ENCODE results near the gene PBXIP1. TPM values are rescaled to one million over a fixed set of nuclear protein-coding genes. Genes with fewer than 3 reads are reported as not detected.

PBXIP1 gene
- polyA plus RNA-seq, 6 donors from 2014 or later = 36.2 to 77.3 (median 69.5) TPM

GRCh38 chr1:154973344-154974101 is 17.6 kb upstream of the PBXIP1 start:
- peak; percentile 20 to 24 for ATAC-seq (ENCODE audit: low read depth in 2 of 2)
- Mint-ChIP-seq H3K36me3 (no peaks in the 10 kb centered on the region), H3K27ac (peak overlapping the region in 3 of 6 donors; percentile 18 to 87 (median 21)), H3K27me3 (no peaks in the 10 kb centered on the region), H3K4me3 (peak overlapping the region in 1 of 8 donors; percentile 57), H3K9me3 (no peaks in the 10 kb centered on the region), H3K4me1 (peaks cover 16 to 40% (median 23%) of the 10 kb centered on the region in 3 donors)
- DNase-seq = peak; percentile 86

GRCh38 chr1:154972517-154973343 is 16.8 kb upstream of the PBXIP1 start:
- no peak for ATAC-seq (ENCODE audit: low read depth in 2 of 2)
- no peaks in the 10 kb centered on the region for H3K9me3 Mint-ChIP-seq
- no peaks in the 10 kb centered on the region for H3K27me3 Mint-ChIP-seq
- H3K4me1 Mint-ChIP-seq = peaks cover 13 to 43% (median 23%) of the 10 kb centered on the region in 3 donors
- peak overlapping the region in 4 of 6 donors; percentile 21 to 87 (median 72) for H3K27ac Mint-ChIP-seq
- no peak for DNase-seq
- no peaks in the 10 kb centered on the region for H3K36me3 Mint-ChIP-seq
- H3K4me3 Mint-ChIP-seq = peak overlapping the region in 2 of 8 donors; percentile 27 to 57

- Mint-ChIP-seq H3K9me3 (no peaks in the 10 kb centered on the region), H3K27ac (peak overlapping the region in 3 of 6 donors; percentile 21 to 84 (median 61)), H3K27me3 (no peaks in the 10 kb centered on the region), H3K4me1 (peaks cover 13 to 38% (median 23%) of the 10 kb centered on the region in 3 donors), H3K4me3 (peak overlapping the region in 1 of 8 donors; percentile 27), H3K36me3 (no peaks in the 10 kb centered on the region)
- no peak for ATAC-seq (ENCODE audit: low read depth in 2 of 2)
- no peak for DNase-seq
These were observed 16.3 kb upstream of the PBXIP1 start for GRCh38 chr1:154972213-154972516.

DNA sequence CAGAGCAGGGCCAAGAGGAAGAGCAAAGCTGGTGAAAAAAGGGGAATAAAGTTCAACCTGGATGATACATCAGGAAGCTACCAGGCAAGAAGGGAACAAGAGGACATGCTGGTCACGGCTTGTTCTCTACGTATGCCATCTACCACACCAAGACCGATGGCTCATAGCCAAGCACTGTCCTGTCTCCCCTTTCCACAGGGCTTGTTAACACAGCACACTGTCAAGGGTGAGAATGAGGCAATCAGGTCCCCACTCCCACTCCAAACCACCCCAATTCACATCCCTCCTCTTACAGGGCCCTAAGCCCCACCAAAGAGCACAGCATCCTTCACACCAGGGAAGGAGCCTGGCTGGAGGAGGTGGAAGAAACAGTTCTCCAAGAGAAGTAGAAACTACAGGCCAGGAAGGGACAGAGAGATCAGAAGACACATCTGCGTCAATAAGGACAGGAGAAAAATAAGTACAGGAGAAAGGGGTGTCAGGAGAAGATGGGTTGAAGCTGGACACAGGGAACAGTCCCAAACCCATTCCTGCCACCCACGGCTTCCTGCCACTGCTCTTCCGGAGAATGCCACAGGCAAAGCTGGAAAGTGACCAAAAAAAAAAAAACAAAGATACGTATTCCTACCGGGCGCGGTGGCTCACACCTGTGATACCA is 15.6 kb upstream of the PBXIP1 start:
- no peaks in the 10 kb centered on the region for H3K27me3 Mint-ChIP-seq

GRCh38 chr1:154970631-154971340 is 14.9 kb upstream of the PBXIP1 start, which contains the start of gene SHC1:
Gene SHC1, minus strand, starts transcription at chr1:154970747. Its CDS starts 221 bp downstream, at chr1:154970526.
- no peak for DNase-seq
- H3K36me3 Mint-ChIP-seq = no peaks in the 10 kb centered on the region
- peak within 1 kb of the TSS in 1 of 8 donors; percentile 53 for H3K4me3 Mint-ChIP-seq
- no peaks in the 10 kb centered on the region for H3K27me3 Mint-ChIP-seq
- peak within 1 kb of the TSS in 3 of 6 donors; percentile 61 to 83 (median 79) for H3K27ac Mint-ChIP-seq
- H3K4me1 Mint-ChIP-seq = peaks cover 7 to 34% (median 23%) of the 10 kb centered on the region in 3 donors
- no peaks in the 10 kb centered on the region for H3K9me3 Mint-ChIP-seq
- ATAC-seq (ENCODE audit: low read depth in 2 of 2) = no peak

More for the DNA sequence above, 15.6 kb upstream of the PBXIP1 start:
- H3K4me1 Mint-ChIP-seq = peaks cover 10 to 36% (median 23%) of the 10 kb centered on the region in 3 donors
- peak overlapping the region in 1 of 8 donors; percentile 53 for H3K4me3 Mint-ChIP-seq
- H3K27ac Mint-ChIP-seq = peak overlapping the region in 1 of 6 donors; percentile 79
- H3K9me3 Mint-ChIP-seq = no peaks in the 10 kb centered on the region
- DNase-seq (no peak), ATAC-seq (ENCODE audit: low read depth in 2 of 2) (no peak)
- no peaks in the 10 kb centered on the region for H3K36me3 Mint-ChIP-seq

- no peaks in the 10 kb centered on the region for H3K9me3 Mint-ChIP-seq
- H3K36me3 Mint-ChIP-seq = no peaks in the 10 kb centered on the region
- H3K4me1 Mint-ChIP-seq = peaks cover 7 to 34% (median 28%) of the 10 kb centered on the region in 3 donors
- H3K27ac Mint-ChIP-seq = peak overlapping the region in 2 of 6 donors; percentile 61 to 79
- no peaks in the 10 kb centered on the region for H3K27me3 Mint-ChIP-seq
- ATAC-seq (ENCODE audit: low read depth in 2 of 2) (no peak), DNase-seq (no peak)
- H3K4me3 Mint-ChIP-seq = no peak overlapping the region
These were observed 14.1 kb upstream of the PBXIP1 start for GRCh38 chr1:154969860-154970452.

DNA sequence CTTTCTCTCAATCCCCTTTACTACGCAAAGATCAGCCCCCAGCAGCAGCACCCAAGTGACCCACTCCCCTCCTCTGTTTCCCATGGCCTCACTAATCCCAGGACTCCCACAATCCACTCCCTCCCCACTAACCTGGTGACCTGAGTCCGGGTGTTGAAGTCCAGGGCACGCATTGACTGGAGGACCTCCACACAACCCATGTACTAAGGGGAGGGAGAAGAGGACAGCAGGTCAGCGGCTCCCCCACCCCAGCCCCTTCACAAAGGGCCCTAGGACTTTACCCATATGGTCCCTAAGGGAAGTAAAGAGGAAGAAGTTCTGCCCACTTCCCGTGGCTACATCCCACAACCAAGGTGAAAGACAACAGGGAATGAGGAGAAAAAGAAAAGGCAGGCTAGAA is 13.3 kb upstream of the PBXIP1 start:
- no peak for DNase-seq
- H3K9me3 Mint-ChIP-seq = no peaks in the 10 kb centered on the region
- ATAC-seq (ENCODE audit: low read depth in 2 of 2) = no peak
- H3K36me3 Mint-ChIP-seq = no peaks in the 10 kb centered on the region
- H3K27ac Mint-ChIP-seq = peak overlapping the region in 3 of 6 donors; percentile 73 to 82 (median 79)
- H3K4me3 Mint-ChIP-seq = no peak overlapping the region
- H3K27me3 Mint-ChIP-seq = no peaks in the 10 kb centered on the region
- H3K4me1 Mint-ChIP-seq = peaks cover 7 to 34% (median 28%) of the 10 kb centered on the region in 3 donors

GRCh38 chr1:154968731-154969130 is 12.8 kb upstream of the PBXIP1 start:
- H3K27me3 Mint-ChIP-seq = no peaks in the 10 kb centered on the region
- no peak for DNase-seq

DNA sequence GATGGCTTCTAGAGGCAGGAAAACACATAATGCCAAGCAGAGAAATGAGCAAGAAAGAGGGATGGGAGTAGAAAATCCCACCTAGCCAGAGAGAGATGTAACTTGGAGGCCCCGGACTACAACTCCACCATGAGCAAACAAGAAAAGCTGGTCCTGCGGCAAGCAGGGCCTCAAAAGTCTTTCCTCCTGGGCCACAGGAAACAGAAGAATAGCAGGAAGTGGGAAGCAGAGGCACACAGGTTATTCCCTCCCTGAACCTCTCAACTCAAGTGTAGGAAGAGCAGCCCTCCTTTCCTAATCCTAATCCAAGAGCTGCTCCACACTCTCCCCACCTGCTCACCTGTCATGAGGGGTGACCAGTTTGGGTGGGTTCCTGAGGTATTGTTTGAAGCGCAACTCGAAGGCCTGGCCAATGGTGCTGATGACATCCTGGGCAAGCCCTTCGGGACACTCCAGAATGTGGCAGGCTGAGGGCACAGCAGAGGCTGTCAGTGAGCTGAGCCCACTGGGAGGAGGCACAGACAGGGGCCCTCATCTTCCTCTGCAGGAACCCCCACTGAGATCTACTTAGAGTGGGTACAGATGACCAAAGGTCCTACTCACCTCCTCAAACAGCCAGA is 11.5 kb upstream of the PBXIP1 start:
- no peak for ATAC-seq (ENCODE audit: low read depth in 2 of 2)
- Mint-ChIP-seq H3K9me3 (no peaks in the 10 kb centered on the region), H3K27ac (peak overlapping the region in 2 of 6 donors; percentile 78 to 79), H3K36me3 (peaks cover 0 to 8% of the 10 kb centered on the region in 2 donors), H3K4me1 (peaks cover 22 to 42% (median 35%) of the 10 kb centered on the region in 3 donors), H3K4me3 (peak overlapping the region in 2 of 8 donors; percentile 3 to 7), H3K27me3 (no peaks in the 10 kb centered on the region)
- no peak for DNase-seq

More at GRCh38 chr1:154968731-154969130, 12.8 kb upstream of the PBXIP1 start:
- H3K9me3 Mint-ChIP-seq = no peaks in the 10 kb centered on the region
- no peak for ATAC-seq (ENCODE audit: low read depth in 2 of 2)
- peaks cover 0 to 4% of the 10 kb centered on the region in 2 donors for H3K36me3 Mint-ChIP-seq
- H3K4me1 Mint-ChIP-seq = peaks cover 11 to 37% (median 33%) of the 10 kb centered on the region in 3 donors
- no peak overlapping the region for H3K4me3 Mint-ChIP-seq
- H3K27ac Mint-ChIP-seq = peak overlapping the region in 4 of 6 donors; percentile 11 to 82 (median 76)

GRCh38 chr1:154966111-154966510 is 10.2 kb upstream of the PBXIP1 start:
- DNase-seq (no peak), ATAC-seq (ENCODE audit: low read depth in 2 of 2) (no peak)
- H3K4me1 Mint-ChIP-seq = peaks cover 27 to 43% (median 33%) of the 10 kb centered on the region in 3 donors
- H3K27me3 Mint-ChIP-seq = no peaks in the 10 kb centered on the region
- peak overlapping the region in 1 of 8 donors; percentile 15 for H3K4me3 Mint-ChIP-seq
- H3K36me3 Mint-ChIP-seq = peaks cover 0 to 8% of the 10 kb centered on the region in 2 donors
- H3K9me3 Mint-ChIP-seq = no peaks in the 10 kb centered on the region
- H3K27ac Mint-ChIP-seq = peak overlapping the region in 1 of 6 donors; percentile 4

DNA sequence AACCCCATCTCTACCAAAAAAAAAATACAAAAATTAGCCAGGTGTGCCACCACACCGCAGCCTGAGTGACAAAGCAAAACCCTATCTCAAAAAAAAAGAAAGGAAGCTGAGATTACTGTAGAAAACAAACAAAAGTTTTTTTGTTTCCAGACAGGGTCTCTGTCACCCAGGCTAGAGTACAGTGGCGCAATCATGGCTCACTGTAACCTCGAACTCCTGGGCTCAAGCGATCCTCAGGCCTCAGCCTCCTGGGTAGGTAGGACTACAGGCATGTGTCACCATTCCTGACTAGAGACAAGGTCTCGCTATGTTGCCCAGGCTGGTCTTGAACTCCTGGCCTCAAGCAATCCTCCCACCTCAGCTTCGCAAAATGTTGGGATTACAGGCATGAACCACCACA is 8.5 kb upstream of the PBXIP1 start:
- H3K36me3 Mint-ChIP-seq = peaks cover 0 to 8% of the 10 kb centered on the region in 2 donors
- H3K4me3 Mint-ChIP-seq = peak overlapping the region in 1 of 8 donors; percentile 94
- no peaks in the 10 kb centered on the region for H3K27me3 Mint-ChIP-seq
- H3K4me1 Mint-ChIP-seq = peaks cover 26 to 47% (median 34%) of the 10 kb centered on the region in 3 donors
- ATAC-seq (ENCODE audit: low read depth in 2 of 2) = no peak
- peak overlapping the region in 2 of 6 donors; percentile 5 to 20 for H3K27ac Mint-ChIP-seq
- DNase-seq = no peak
- H3K9me3 Mint-ChIP-seq = no peaks in the 10 kb centered on the region

- DNase-seq (no peak), ATAC-seq (ENCODE audit: low read depth in 2 of 2) (no peak)
- peaks cover 0 to 8% of the 10 kb centered on the region in 2 donors for H3K36me3 Mint-ChIP-seq
- H3K4me1 Mint-ChIP-seq = peaks cover 20 to 46% (median 30%) of the 10 kb centered on the region in 3 donors
- H3K4me3 Mint-ChIP-seq = peak overlapping the region in 4 of 8 donors; percentile 5 to 94 (median 30)
- H3K9me3 Mint-ChIP-seq = no peaks in the 10 kb centered on the region
- no peaks in the 10 kb centered on the region for H3K27me3 Mint-ChIP-seq
- H3K27ac Mint-ChIP-seq = peak overlapping the region in 5 of 6 donors; percentile 5 to 92 (median 34)
These were observed 7.7 kb upstream of the PBXIP1 start for GRCh38 chr1:154963643-154964042.

Data from naive B cell (primary cell).